Hepatocyte (in vitro differentiated cells): ENCODE results near the gene TRIM10. TPM values are rescaled to one million over a fixed set of nuclear protein-coding genes. Genes with fewer than 3 reads are reported as not detected.

Source experiments
- DNase-seq: peaks from one replicate; pipeline ENCODE4 v3.0.0-alpha.2; 2016; ENCODE audit warnings: low spot score
- H2AFZ ChIP-seq: fragments of 200-600 bp; sonication (generic); 2 replicates; pipeline ENCODE4 v1.6.0; 2016; ENCODE audit warnings: antibody characterized with exemption, mild to moderate bottlenecking
- H3K27ac ChIP-seq: fragments of 200-600 bp; sonication (generic); 2 replicates; pipeline ENCODE4 v1.5.1; 2016; ENCODE audit warnings: mild to moderate bottlenecking
- H3K27me3 ChIP-seq: fragments of 200-600 bp; sonication (generic); 2 replicates; pipeline ENCODE4 v1.6.1; 2016
- H3K36me3 ChIP-seq: fragments of 200-600 bp; sonication (generic); replicated peaks from 2 replicates; pipeline ENCODE4 v1.5.1; 2016; ENCODE audit warnings: low read depth; ENCODE audit not compliant: insufficient read depth
- H3K4me1 ChIP-seq: fragments of 200-600 bp; sonication (generic); 2 replicates; pipeline ENCODE4 v1.5.1; 2016; ENCODE audit warnings: mild to moderate bottlenecking, moderate library complexity; ENCODE audit not compliant: insufficient read depth
- H3K4me2 ChIP-seq: fragments of 200-600 bp; sonication (generic); 2 replicates; pipeline ENCODE4 v1.6.0; 2016
- H3K4me3 ChIP-seq: fragments of 200-600 bp; sonication (generic); 2 replicates; pipeline ENCODE4 v1.5.1; 2016; ENCODE audit warnings: mild to moderate bottlenecking
- H3K79me2 ChIP-seq: fragments of 200-600 bp; sonication (generic); 2 replicates; pipeline ENCODE4 v1.6.0; 2017; ENCODE audit warnings: mild to moderate bottlenecking
- H3K9me2 ChIP-seq: fragments of 200-600 bp; sonication (generic); replicated peaks from 2 replicates; pipeline ENCODE4 v1.6.0; 2017; ENCODE audit warnings: mild to moderate bottlenecking; ENCODE audit not compliant: insufficient read depth
- H3K9me3 ChIP-seq: fragments of 200-600 bp; sonication (generic); 2 replicates; pipeline ENCODE4 v1.5.1; 2016; ENCODE audit warnings: low read depth, mild to moderate bottlenecking
- H4K20me1 ChIP-seq: fragments of 200-600 bp; sonication (generic); 2 replicates; pipeline ENCODE4 v1.6.0; 2016; ENCODE audit warnings: mild to moderate bottlenecking; ENCODE audit not compliant: insufficient read depth, poor library complexity, severe bottlenecking
- CTCF ChIP-seq: fragments of 200-600 bp; sonication (generic); IDR thresholded peaks from 2 replicates; pipeline ENCODE4 v1.5.1; 2016; ENCODE audit warnings: antibody characterized with exemption, mild to moderate bottlenecking; ENCODE audit not compliant: poor library complexity
- EZH2 ChIP-seq: fragments of 200-600 bp; sonication (generic); IDR thresholded peaks from 2 replicates; pipeline ENCODE4 v1.6.1; 2016; ENCODE audit warnings: antibody characterized with exemption, mild to moderate bottlenecking, borderline replicate concordance
- EZH2phosphoT487 ChIP-seq: fragments of 200-600 bp; sonication (generic); IDR thresholded peaks from one replicate; pipeline ENCODE4 v1.6.1; 2018; ENCODE audit warnings: antibody characterized with exemption, mild to moderate bottlenecking, low read depth, moderate library complexity; ENCODE audit not compliant: unreplicated experiment, severe bottlenecking
- WGBS: methylation state at CpG from one replicate; pipeline ENCODE4 v1.1.6; 2016; ENCODE audit warnings: low lambda C conversion rate; ENCODE audit errors: missing lambda C conversion rate; 5-methylcytosine and 5-hydroxymethylcytosine counted together
- polyA plus RNA-seq: library from polyadenylated mRNA; unstranded; fragments of >200 nt; fragmentation: Nextera tagmentation; extraction: Ambion mirVana; gene quantifications from 2 replicates; pipeline ENCODE4 v1.2.1, GENCODE V29; 2016
- total RNA-seq: library from RNA; depleted of rRNA; stranded (reverse); fragments of >200 nt; gene quantifications from 2 replicates; pipeline ENCODE4 v1.2.3, GENCODE V29; 2014

Gene TRIM10
- total and polyA plus RNA-seq, 2 experiments from 2014 or later, result 0.27 to 1.1 TPM

DNA sequence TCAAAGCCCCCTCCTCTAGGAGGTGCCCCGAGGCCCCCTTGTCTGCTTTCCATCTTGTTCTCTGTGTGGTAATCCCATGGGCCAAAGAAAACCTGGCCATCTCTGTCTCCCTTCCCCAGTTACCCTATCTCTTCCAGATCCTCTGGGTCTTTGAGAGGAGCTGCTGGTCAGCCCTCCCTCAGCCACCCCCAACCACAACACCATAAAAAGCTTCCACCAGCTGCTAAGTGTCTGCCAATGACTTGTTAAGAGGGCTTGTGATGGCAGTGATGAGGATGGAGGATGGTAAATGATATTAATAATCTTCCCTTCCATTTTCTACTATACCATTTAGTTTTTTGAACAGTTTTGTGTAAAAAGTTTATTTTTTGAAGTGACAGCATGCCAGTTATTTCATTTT lies 34.9 kb upstream of the TRIM10 start:
- Histone ChIP-seq H4K20me1 (peaks cover 8% of the 10 kb centered on the region), H3K4me3 (no peak overlapping the region), H3K4me2 (no peak overlapping the region), H3K9me3 (no peaks in the 10 kb centered on the region), H3K36me3 (peaks cover 3% of the 10 kb centered on the region), H3K27ac (no peak overlapping the region), H3K4me1 (no peaks in the 10 kb centered on the region), H3K27me3 (no peaks in the 10 kb centered on the region), H2AFZ (no peak overlapping the region), H3K9me2 (no peaks in the 10 kb centered on the region), H3K79me2 (peaks cover 12% of the 10 kb centered on the region)
- WGBS, result 80% methylated on average over 1 of the region's 1 CpG
- no peak for TF ChIP-seq CTCF
- TF ChIP-seq EZH2, result no peak
- TF ChIP-seq EZH2phosphoT487, result no peak
- no peak for DNase-seq

GRCh38 chr6:30194797-30195690 lies 34.0 kb upstream of the TRIM10 start:
- H4K20me1 ChIP-seq, result peaks cover 4% of the 10 kb centered on the region
- no peaks in the 10 kb centered on the region for H3K9me3 ChIP-seq
- peaks cover 3% of the 10 kb centered on the region for H3K79me2 ChIP-seq
- no peak for DNase-seq
- TF ChIP-seq EZH2, result no peak
- no peak for TF ChIP-seq EZH2phosphoT487
- no peak for TF ChIP-seq CTCF
- no peak overlapping the region for H3K4me3 ChIP-seq
- H3K27me3 ChIP-seq, result no peaks in the 10 kb centered on the region
- H3K4me2 ChIP-seq, result no peak overlapping the region
- peaks cover 3% of the 10 kb centered on the region for H3K36me3 ChIP-seq
- no peaks in the 10 kb centered on the region for H3K9me2 ChIP-seq
- H2AFZ ChIP-seq, result no peak overlapping the region
- H3K27ac ChIP-seq, result no peak overlapping the region
- WGBS, result 92% methylated on average over 8 of the region's 8 CpGs
- H3K4me1 ChIP-seq, result no peaks in the 10 kb centered on the region

DNA sequence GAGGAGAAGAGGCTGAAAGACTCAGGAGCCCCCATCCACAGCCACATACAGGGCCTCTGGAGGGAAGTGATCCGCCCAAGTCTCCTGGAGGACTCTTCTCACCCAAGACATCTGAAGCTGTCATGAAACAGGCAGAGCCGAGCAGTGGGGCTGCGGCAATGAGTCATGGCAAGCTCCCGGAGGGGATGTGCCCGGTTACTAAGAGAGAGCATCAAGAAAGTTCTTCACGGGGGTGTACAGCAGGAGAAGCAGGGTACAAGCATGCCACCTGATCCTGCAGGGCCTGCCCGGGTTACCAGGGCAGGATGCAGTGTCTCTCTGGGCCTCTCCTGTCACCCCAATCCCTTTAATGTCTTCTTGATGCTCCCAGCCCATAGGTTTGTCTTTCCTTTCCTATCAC lies 31.1 kb upstream of the TRIM10 start:
- H3K4me1 ChIP-seq, result no peaks in the 10 kb centered on the region
- no peaks in the 10 kb centered on the region for H3K9me2 ChIP-seq
- no peak for TF ChIP-seq EZH2
- TF ChIP-seq CTCF, result no peak
- TF ChIP-seq EZH2phosphoT487, result no peak
- H4K20me1 ChIP-seq, result no peaks in the 10 kb centered on the region
- H2AFZ ChIP-seq, result no peak overlapping the region
- no peaks in the 10 kb centered on the region for H3K9me3 ChIP-seq
- H3K27me3 ChIP-seq, result no peaks in the 10 kb centered on the region
- 85% methylated on average over 7 of the region's 7 CpGs for WGBS
- H3K4me3 ChIP-seq, result no peak overlapping the region
- DNase-seq, result no peak
- no peak overlapping the region for H3K27ac ChIP-seq
- H3K36me3 ChIP-seq, result peaks cover 3% of the 10 kb centered on the region
- H3K4me2 ChIP-seq, result no peak overlapping the region
- no peaks in the 10 kb centered on the region for H3K79me2 ChIP-seq
